Rectal smooth muscle tissue (tissue), 1 donor: ENCODE measurements around the gene TCP11L2.

Experiments
- H3K27ac ChIP-seq: one replicate; pipeline ENCODE4 v1.7.0; 2013; ENCODE audit warnings: low read depth, low read length, inconsistent platforms
- H3K27me3 ChIP-seq: one replicate; pipeline ENCODE4 v1.7.0; 2013; ENCODE audit warnings: low read length; ENCODE audit not compliant: control insufficient read depth, insufficient read depth
- H3K36me3 ChIP-seq: one replicate; pipeline ENCODE4 v1.7.0; 2013; ENCODE audit warnings: low read length; ENCODE audit not compliant: control insufficient read depth, insufficient read depth
- H3K4me1 ChIP-seq: one replicate; pipeline ENCODE4 v1.7.0; 2013; ENCODE audit warnings: low read length; ENCODE audit not compliant: control insufficient read depth, insufficient read depth
- H3K4me3 ChIP-seq: one replicate; pipeline ENCODE4 v1.7.0; 2013; ENCODE audit warnings: low read length
- H3K9ac ChIP-seq: one replicate; pipeline ENCODE4 v1.7.0; 2013; ENCODE audit warnings: low read length

TCP11L2 gene

GRCh38 chr12:106288101-106288493 lies 14.4 kb upstream of the TCP11L2 start:
- H3K36me3 ChIP-seq = no peaks in the 10 kb centered on the region
- no peak overlapping the region for H3K27ac ChIP-seq
- no peaks in the 10 kb centered on the region for H3K4me1 ChIP-seq
- H3K4me3 ChIP-seq = no peak overlapping the region
- H3K27me3 ChIP-seq = no peaks in the 10 kb centered on the region
- H3K9ac ChIP-seq = no peak overlapping the region

- Histone ChIP-seq H3K27ac (no peak overlapping the region), H3K27me3 (no peaks in the 10 kb centered on the region), H3K4me1 (no peaks in the 10 kb centered on the region), H3K9ac (no peak overlapping the region), H3K36me3 (no peaks in the 10 kb centered on the region), H3K4me3 (no peak overlapping the region)
Measured at GRCh38 chr12:106288494-106289195, 13.9 kb upstream of the TCP11L2 start.

- no peak overlapping the region for H3K27ac ChIP-seq
Measured at GRCh38 chr12:106289196-106289681, 13.3 kb upstream of the TCP11L2 start.

GRCh38 chr12:106290666-106291065 lies 11.9 kb upstream of the TCP11L2 start:
- no peaks in the 10 kb centered on the region for H3K27me3 ChIP-seq

More at GRCh38 chr12:106289196-106289681, 13.3 kb upstream of the TCP11L2 start:
- no peaks in the 10 kb centered on the region for H3K27me3 ChIP-seq
- H3K4me1 ChIP-seq = no peaks in the 10 kb centered on the region
- H3K4me3 ChIP-seq = no peak overlapping the region
- no peak overlapping the region for H3K9ac ChIP-seq
- no peaks in the 10 kb centered on the region for H3K36me3 ChIP-seq

GRCh38 chr12:106291342-106291741 lies 11.2 kb upstream of the TCP11L2 start:
- H3K9ac ChIP-seq = no peak overlapping the region
- H3K27me3 ChIP-seq = no peaks in the 10 kb centered on the region
- H3K27ac ChIP-seq = no peak overlapping the region
- no peaks in the 10 kb centered on the region for H3K36me3 ChIP-seq
- no peak overlapping the region for H3K4me3 ChIP-seq
- H3K4me1 ChIP-seq = no peaks in the 10 kb centered on the region

More at GRCh38 chr12:106290666-106291065, 11.9 kb upstream of the TCP11L2 start:
- no peak overlapping the region for H3K4me3 ChIP-seq
- H3K9ac ChIP-seq = no peak overlapping the region
- no peak overlapping the region for H3K27ac ChIP-seq
- no peaks in the 10 kb centered on the region for H3K4me1 ChIP-seq
- no peaks in the 10 kb centered on the region for H3K36me3 ChIP-seq

GRCh38 chr12:106292339-106292738 lies 10.2 kb upstream of the TCP11L2 start:
- H3K9ac ChIP-seq = no peak overlapping the region
- no peak overlapping the region for H3K4me3 ChIP-seq
- H3K27ac ChIP-seq = no peak overlapping the region
- no peaks in the 10 kb centered on the region for H3K4me1 ChIP-seq
- H3K36me3 ChIP-seq = no peaks in the 10 kb centered on the region
- no peaks in the 10 kb centered on the region for H3K27me3 ChIP-seq

- no peaks in the 10 kb centered on the region for H3K36me3 ChIP-seq
- no peaks in the 10 kb centered on the region for H3K27me3 ChIP-seq
- H3K27ac ChIP-seq = no peak overlapping the region
- no peak overlapping the region for H3K4me3 ChIP-seq
- H3K4me1 ChIP-seq = peaks cover 2% of the 10 kb centered on the region
- H3K9ac ChIP-seq = no peak overlapping the region
Measured at GRCh38 chr12:106296179-106296877, 6.2 kb upstream of the TCP11L2 start.

- no peak overlapping the region for H3K4me3 ChIP-seq
- no peaks in the 10 kb centered on the region for H3K27me3 ChIP-seq
- H3K36me3 ChIP-seq = no peaks in the 10 kb centered on the region
- H3K9ac ChIP-seq = no peak overlapping the region
- no peak overlapping the region for H3K27ac ChIP-seq
- H3K4me1 ChIP-seq = peaks cover 8% of the 10 kb centered on the region
Measured at GRCh38 chr12:106297075-106297474, 5.5 kb upstream of the TCP11L2 start.

GRCh38 chr12:106297681-106298080 lies 4.9 kb upstream of the TCP11L2 start:
- H3K27me3 ChIP-seq = no peaks in the 10 kb centered on the region
- H3K27ac ChIP-seq = no peak overlapping the region
- H3K4me3 ChIP-seq = no peak overlapping the region
- H3K4me1 ChIP-seq = peaks cover 8% of the 10 kb centered on the region
- H3K9ac ChIP-seq = no peak overlapping the region
- H3K36me3 ChIP-seq = no peaks in the 10 kb centered on the region

GRCh38 chr12:106299202-106299774 lies 3.2 kb upstream of the TCP11L2 start:
- no peaks in the 10 kb centered on the region for H3K27me3 ChIP-seq
- no peak overlapping the region for H3K4me3 ChIP-seq
- H3K36me3 ChIP-seq = no peaks in the 10 kb centered on the region
- H3K9ac ChIP-seq = no peak overlapping the region
- peaks cover 14% of the 10 kb centered on the region for H3K4me1 ChIP-seq
- no peak overlapping the region for H3K27ac ChIP-seq

- peaks cover 14% of the 10 kb centered on the region for H3K4me1 ChIP-seq
- H3K27ac ChIP-seq = no peak overlapping the region
- no peaks in the 10 kb centered on the region for H3K36me3 ChIP-seq
- no peak overlapping the region for H3K4me3 ChIP-seq
- no peak overlapping the region for H3K9ac ChIP-seq
- H3K27me3 ChIP-seq = no peaks in the 10 kb centered on the region
Measured at GRCh38 chr12:106300761-106301160, 1.8 kb upstream of the TCP11L2 start.

- H3K27ac ChIP-seq = peak overlapping the region; percentile 79
- H3K4me3 ChIP-seq = no peak overlapping the region
- H3K9ac ChIP-seq = no peak overlapping the region
- peaks cover 14% of the 10 kb centered on the region for H3K4me1 ChIP-seq
- no peaks in the 10 kb centered on the region for H3K36me3 ChIP-seq
- H3K27me3 ChIP-seq = no peaks in the 10 kb centered on the region
Measured at GRCh38 chr12:106301241-106301610, 1.3 kb upstream of the TCP11L2 start.
